Esophagus squamous epithelium (tissue), 4 donors: ENCODE data around the gene CRTC2.

Source experiments
- CTCF ChIP-seq, 6 experiments: fragments of 450-650 bp in 4 of 6; fragments of 200-600 bp in 2 of 6; sonication (generic) in 2 of 6; IDR thresholded peaks; one replicate each; pipeline ENCODE4 v1.5.1; 2016 to 2019; ENCODE audit warnings: antibody characterized with exemption in 6 of 6, mild to moderate bottlenecking in 4 of 6, moderate library complexity in 4 of 6
- POLR2A ChIP-seq, 4 donors: fragments of 450-650 bp; IDR thresholded peaks; one replicate each; pipeline ENCODE4 v1.6.1; 2017; ENCODE audit warnings: antibody characterized with exemption in 4 of 4, mild to moderate bottlenecking in 4 of 4, moderate library complexity in 3 of 4

DNA sequence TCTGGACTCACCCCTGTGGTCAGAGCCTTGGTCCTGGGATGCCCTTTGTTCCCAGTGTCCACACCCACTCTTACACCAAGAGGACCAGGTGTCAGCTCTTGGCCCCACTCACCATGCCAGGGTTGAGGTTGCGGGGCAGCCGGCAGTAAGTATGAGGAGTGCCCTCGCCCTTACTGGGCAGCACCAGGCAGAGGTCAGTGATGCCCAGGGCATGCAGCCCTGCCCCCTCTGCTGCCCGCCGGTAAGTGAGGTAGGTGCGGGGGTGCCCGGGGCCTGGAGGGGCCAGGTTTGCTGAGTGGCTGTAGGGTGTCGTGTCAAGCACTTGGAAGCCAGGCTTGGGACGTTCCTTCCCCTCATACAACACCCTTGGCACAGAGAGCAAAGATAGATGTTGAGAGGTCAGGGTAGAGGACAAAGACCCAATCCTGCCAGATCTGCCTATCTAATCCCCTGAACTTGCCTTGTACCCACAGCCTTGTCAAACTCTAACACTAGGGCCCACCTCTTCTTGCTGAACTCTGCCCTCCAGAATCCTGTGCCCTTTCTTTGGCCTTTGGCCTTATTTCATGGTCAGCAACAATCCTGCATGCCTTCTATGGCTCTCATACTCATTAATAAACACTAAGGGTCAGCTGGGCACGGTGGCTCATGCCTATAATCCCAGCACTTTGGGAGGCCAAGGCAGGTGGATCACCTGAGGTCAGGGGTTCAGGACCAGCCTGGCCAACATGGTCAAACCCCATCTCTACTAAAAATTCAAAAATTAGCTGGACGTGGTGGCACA is 15.5 kb downstream of the CRTC2 start:
- TF ChIP-seq CTCF (IDR thresholded peaks at IDR 0.05) (no peak), POLR2A (IDR thresholded peaks at IDR 0.05) (no peak)
